HEK293 (cell line): Measurements from ENCODE around the gene CSNK1G3.

Experiments used
- CTCF ChIA-PET: fragments of 350-600 bp; formaldehyde crosslinking; extraction: SDS; loops from one replicate; lab custom pipeline; 2021; ENCODE audit warnings: antibody characterized with exemption; lab: Yijun Ruan, JAX
- POLR2A ChIA-PET: fragments of 300-600 bp; formaldehyde crosslinking; extraction: SDS; loops from one replicate; lab custom pipeline; 2020; ENCODE audit warnings: antibody characterized with exemption, inconsistent platforms; lab: Yijun Ruan, JAX
- H3K27ac ChIP-seq: fragments of 200-500 bp; sonication (Bioruptor generic); 2 replicates; pipeline ENCODE4 v1.5.1; 2014; ENCODE audit warnings: low read depth, low read length, control low read depth, inconsistent platforms; ENCODE audit errors: extremely low read depth
- H3K36me3 ChIP-seq, 2 experiments: fragments of 200-500 bp in 1 of 2; sonication (Bioruptor generic) in 1 of 2; 1 replicate in 1 of 2; 2 replicates in 1 of 2; pipeline ENCODE4 v1.5.1; 2014 to 2017; ENCODE audit warnings: inconsistent platforms in 2 of 2, low read length in 2 of 2; ENCODE audit not compliant: control insufficient read depth in 2 of 2, insufficient read depth in 1 of 2
- H3K4me1 ChIP-seq: fragments of 200-500 bp; sonication (Bioruptor generic); 2 replicates; pipeline ENCODE4 v1.5.1; 2014; ENCODE audit warnings: mild to moderate bottlenecking, low read length, inconsistent platforms; ENCODE audit not compliant: control insufficient read depth, insufficient read depth
- H3K4me3 ChIP-seq: 2 replicates; pipeline ENCODE4 v1.5.1; 2011; ENCODE audit warnings: low read depth, mild to moderate bottlenecking, control low read depth, low read length, moderate library complexity
- H3K9me3 ChIP-seq: fragments of 200-500 bp; sonication (Bioruptor generic); 2 replicates; pipeline ENCODE4 v1.5.1; 2014; ENCODE audit warnings: low read depth, low read length, inconsistent platforms; ENCODE audit not compliant: control insufficient read depth, insufficient read depth
- GFI1B ChIP-seq: fragments of 450-650 bp; formaldehyde crosslinking; IDR thresholded peaks from 2 replicates; pipeline ENCODE4 v1.5.1; 2016; ENCODE audit warnings: missing biosample characterization, missing genetic modification characterization
- KLF9 ChIP-seq: fragments of 450-650 bp; formaldehyde crosslinking; IDR thresholded peaks from 2 replicates; pipeline ENCODE4 v1.5.1; 2016; ENCODE audit warnings: missing biosample characterization, missing genetic modification characterization, low read depth
- MYNN ChIP-seq: fragments of 450-650 bp; formaldehyde crosslinking; IDR thresholded peaks from 2 replicates; pipeline ENCODE4 v1.5.1; 2016; ENCODE audit warnings: missing biosample characterization, missing genetic modification characterization, borderline replicate concordance
- OVOL3 ChIP-seq: fragments of 450-650 bp; formaldehyde crosslinking; IDR thresholded peaks from 2 replicates; pipeline ENCODE4 v1.5.1; 2016; ENCODE audit warnings: missing biosample characterization, missing genetic modification characterization
- RBAK ChIP-seq: fragments of 450-650 bp; formaldehyde crosslinking; IDR thresholded peaks from 2 replicates; pipeline ENCODE4 v1.5.1; 2016; ENCODE audit warnings: missing biosample characterization, missing genetic modification characterization
- SP7 ChIP-seq: fragments of 450-650 bp; formaldehyde crosslinking; IDR thresholded peaks from 2 replicates; pipeline ENCODE4 v1.5.1; 2016; ENCODE audit warnings: missing biosample characterization, missing genetic modification characterization
- TRIM28 ChIP-seq: IDR thresholded peaks from 2 replicates; pipeline ENCODE4 v1.6.1; 2011; ENCODE audit warnings: low read length, control low read depth, borderline replicate concordance
- ZBTB48 ChIP-seq: fragments of 450-650 bp; formaldehyde crosslinking; IDR thresholded peaks from 2 replicates; pipeline ENCODE4 v1.5.1; 2016; ENCODE audit warnings: missing biosample characterization, missing genetic modification characterization
- ZFHX2 ChIP-seq: fragments of 450-650 bp; formaldehyde crosslinking; conservative IDR thresholded peaks from 2 replicates; pipeline ENCODE4 v1.5.1; 2016; ENCODE audit warnings: missing biosample characterization, missing genetic modification characterization
- ZNF146 ChIP-seq: fragments of 450-650 bp; formaldehyde crosslinking; IDR thresholded peaks from 2 replicates; pipeline ENCODE4 v1.5.1; 2016; ENCODE audit warnings: missing biosample characterization, missing genetic modification characterization
- ZNF214 ChIP-seq: fragments of 450-650 bp; formaldehyde crosslinking; IDR thresholded peaks from 2 replicates; pipeline ENCODE4 v1.5.1; 2017; ENCODE audit warnings: missing biosample characterization, mild to moderate bottlenecking, missing genetic modification characterization, borderline replicate concordance
- ZNF239 ChIP-seq: fragments of 450-650 bp; formaldehyde crosslinking; IDR thresholded peaks from 2 replicates; pipeline ENCODE4 v1.5.1; 2016; ENCODE audit warnings: missing biosample characterization, missing genetic modification characterization
- ZNF391 ChIP-seq: fragments of 450-650 bp; formaldehyde crosslinking; IDR thresholded peaks from 2 replicates; pipeline ENCODE4 v1.5.1; 2016; ENCODE audit warnings: low read depth, missing biosample characterization, missing genetic modification characterization, borderline replicate concordance
- ZNF433 ChIP-seq: fragments of 450-650 bp; formaldehyde crosslinking; IDR thresholded peaks from 2 replicates; pipeline ENCODE4 v1.5.1; 2016; ENCODE audit warnings: missing biosample characterization, missing genetic modification characterization, low read depth
- ZNF48 ChIP-seq: fragments of 450-650 bp; formaldehyde crosslinking; IDR thresholded peaks from 2 replicates; pipeline ENCODE4 v1.5.1; 2016; ENCODE audit warnings: missing biosample characterization, missing genetic modification characterization
- ZNF544 ChIP-seq: fragments of 450-650 bp; formaldehyde crosslinking; IDR thresholded peaks from 2 replicates; pipeline ENCODE4 v1.5.0; 2017; ENCODE audit warnings: missing biosample characterization, missing genetic modification characterization
- ZNF600 ChIP-seq: fragments of 450-650 bp; formaldehyde crosslinking; IDR thresholded peaks from 2 replicates; pipeline ENCODE4 v1.5.1; 2016; ENCODE audit warnings: missing biosample characterization, missing genetic modification characterization
- ZNF677 ChIP-seq: fragments of 450-650 bp; IDR thresholded peaks from 2 replicates; pipeline ENCODE4 v1.5.0; 2018; ENCODE audit warnings: missing biosample characterization, mild to moderate bottlenecking, missing genetic modification characterization, moderate library complexity
- ZNF707 ChIP-seq: fragments of 450-650 bp; formaldehyde crosslinking; IDR thresholded peaks from 2 replicates; pipeline ENCODE4 v1.5.1; 2016; ENCODE audit warnings: missing biosample characterization, missing genetic modification characterization
- ZSCAN23 ChIP-seq: fragments of 450-650 bp; formaldehyde crosslinking; IDR thresholded peaks from 2 replicates; pipeline ENCODE4 v1.5.1; 2016; ENCODE audit warnings: missing biosample characterization, missing genetic modification characterization
- TF ChIP-seq, protein P1 (sequence below): fragments of 450-650 bp; formaldehyde crosslinking; IDR thresholded peaks from 2 replicates; pipeline ENCODE4 v1.5.1; 2016; ENCODE audit warnings: missing biosample characterization, missing genetic modification characterization
- TF ChIP-seq, protein P2 (sequence below): fragments of 450-650 bp; formaldehyde crosslinking; IDR thresholded peaks from 2 replicates; pipeline ENCODE4; 2016; ENCODE audit warnings: missing biosample characterization, missing genetic modification characterization
- TF ChIP-seq, protein P3 (sequence below): fragments of 450-650 bp; formaldehyde crosslinking; IDR thresholded peaks from 2 replicates; pipeline ENCODE4 v1.5.1; 2016; ENCODE audit warnings: missing biosample characterization, missing genetic modification characterization, low read depth
- TF ChIP-seq, protein P4 (sequence below): fragments of 450-650 bp; formaldehyde crosslinking; IDR thresholded peaks from 2 replicates; pipeline ENCODE4 v1.5.1; 2017; ENCODE audit warnings: missing biosample characterization, missing genetic modification characterization

The CSNK1G3 gene

DNA sequence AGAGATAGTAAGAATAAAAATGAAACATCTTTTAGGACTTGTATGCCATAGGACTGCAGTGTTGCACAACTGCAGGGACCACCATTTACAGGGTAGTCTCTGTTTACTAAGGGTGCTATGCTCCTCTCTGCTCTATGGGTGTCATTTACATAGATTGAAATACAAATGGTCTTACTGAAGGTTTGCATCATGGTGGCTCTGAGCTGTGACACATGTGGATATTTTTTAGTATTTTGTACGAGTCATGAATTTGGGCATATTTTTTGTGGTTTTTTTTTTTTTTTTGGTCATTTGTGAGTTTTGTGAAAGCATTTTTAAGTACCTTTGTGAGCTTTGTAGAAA is 47.4 kb downstream of the CSNK1G3 start:
- Histone ChIP-seq H3K9me3 (no peaks in the 10 kb centered on the region), H3K27ac (no peak overlapping the region), H3K4me3 (no peak overlapping the region), H3K4me1 (no peaks in the 10 kb centered on the region), H3K36me3 (no peaks in the 10 kb centered on the region)
- ChIA-PET POLR2A (no interaction called here), CTCF (no interaction called here)
- TF ChIP-seq MYNN = no peak
- no peak for TF ChIP-seq ZNF677
- TF ChIP-seq ZNF146 (tag by site-specific recombination) = no peak
- no peak for TF ChIP-seq ZNF48 (tag by site-specific recombination)
- no peak for TF ChIP-seq ZNF391 (tag by site-specific recombination)
- no peak for TF ChIP-seq GFI1B
- no peak for TF ChIP-seq ZBTB48 (tag by site-specific recombination)
- TF ChIP-seq RBAK (tag by site-specific recombination) = no peak
- TF ChIP-seq, protein P1, sequence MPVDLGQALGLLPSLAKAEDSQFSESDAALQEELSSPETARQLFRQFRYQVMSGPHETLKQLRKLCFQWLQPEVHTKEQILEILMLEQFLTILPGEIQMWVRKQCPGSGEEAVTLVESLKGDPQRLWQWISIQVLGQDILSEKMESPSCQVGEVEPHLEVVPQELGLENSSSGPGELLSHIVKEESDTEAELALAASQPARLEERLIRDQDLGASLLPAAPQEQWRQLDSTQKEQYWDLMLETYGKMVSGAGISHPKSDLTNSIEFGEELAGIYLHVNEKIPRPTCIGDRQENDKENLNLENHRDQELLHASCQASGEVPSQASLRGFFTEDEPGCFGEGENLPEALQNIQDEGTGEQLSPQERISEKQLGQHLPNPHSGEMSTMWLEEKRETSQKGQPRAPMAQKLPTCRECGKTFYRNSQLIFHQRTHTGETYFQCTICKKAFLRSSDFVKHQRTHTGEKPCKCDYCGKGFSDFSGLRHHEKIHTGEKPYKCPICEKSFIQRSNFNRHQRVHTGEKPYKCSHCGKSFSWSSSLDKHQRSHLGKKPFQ = no peak
- no peak for TF ChIP-seq ZNF214
- no peak for TF ChIP-seq ZFHX2 (tag by site-specific recombination)
- TF ChIP-seq, protein P2, sequence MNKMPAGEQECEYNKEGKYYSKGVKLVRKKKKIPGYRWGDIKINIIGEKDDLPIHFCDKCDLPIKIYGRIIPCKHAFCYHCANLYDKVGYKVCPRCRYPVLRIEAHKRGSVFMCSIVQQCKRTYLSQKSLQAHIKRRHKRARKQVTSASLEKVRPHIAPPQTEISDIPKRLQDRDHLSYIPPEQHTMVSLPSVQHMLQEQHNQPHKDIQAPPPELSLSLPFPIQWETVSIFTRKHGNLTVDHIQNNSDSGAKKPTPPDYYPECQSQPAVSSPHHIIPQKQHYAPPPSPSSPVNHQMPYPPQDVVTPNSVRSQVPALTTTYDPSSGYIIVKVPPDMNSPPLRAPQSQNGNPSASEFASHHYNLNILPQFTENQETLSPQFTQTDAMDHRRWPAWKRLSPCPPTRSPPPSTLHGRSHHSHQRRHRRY (tag by site-specific recombination) = no peak
- no peak for TF ChIP-seq ZNF600 (tag by site-specific recombination)
- no peak for TF ChIP-seq ZNF433 (tag by site-specific recombination)
- TF ChIP-seq, protein P3, sequence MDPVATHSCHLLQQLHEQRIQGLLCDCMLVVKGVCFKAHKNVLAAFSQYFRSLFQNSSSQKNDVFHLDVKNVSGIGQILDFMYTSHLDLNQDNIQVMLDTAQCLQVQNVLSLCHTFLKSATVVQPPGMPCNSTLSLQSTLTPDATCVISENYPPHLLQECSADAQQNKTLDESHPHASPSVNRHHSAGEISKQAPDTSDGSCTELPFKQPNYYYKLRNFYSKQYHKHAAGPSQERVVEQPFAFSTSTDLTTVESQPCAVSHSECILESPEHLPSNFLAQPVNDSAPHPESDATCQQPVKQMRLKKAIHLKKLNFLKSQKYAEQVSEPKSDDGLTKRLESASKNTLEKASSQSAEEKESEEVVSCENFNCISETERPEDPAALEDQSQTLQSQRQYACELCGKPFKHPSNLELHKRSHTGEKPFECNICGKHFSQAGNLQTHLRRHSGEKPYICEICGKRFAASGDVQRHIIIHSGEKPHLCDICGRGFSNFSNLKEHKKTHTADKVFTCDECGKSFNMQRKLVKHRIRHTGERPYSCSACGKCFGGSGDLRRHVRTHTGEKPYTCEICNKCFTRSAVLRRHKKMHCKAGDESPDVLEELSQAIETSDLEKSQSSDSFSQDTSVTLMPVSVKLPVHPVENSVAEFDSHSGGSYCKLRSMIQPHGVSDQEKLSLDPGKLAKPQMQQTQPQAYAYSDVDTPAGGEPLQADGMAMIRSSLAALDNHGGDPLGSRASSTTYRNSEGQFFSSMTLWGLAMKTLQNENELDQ = no peak
- no peak for TF ChIP-seq ZNF707

DNA sequence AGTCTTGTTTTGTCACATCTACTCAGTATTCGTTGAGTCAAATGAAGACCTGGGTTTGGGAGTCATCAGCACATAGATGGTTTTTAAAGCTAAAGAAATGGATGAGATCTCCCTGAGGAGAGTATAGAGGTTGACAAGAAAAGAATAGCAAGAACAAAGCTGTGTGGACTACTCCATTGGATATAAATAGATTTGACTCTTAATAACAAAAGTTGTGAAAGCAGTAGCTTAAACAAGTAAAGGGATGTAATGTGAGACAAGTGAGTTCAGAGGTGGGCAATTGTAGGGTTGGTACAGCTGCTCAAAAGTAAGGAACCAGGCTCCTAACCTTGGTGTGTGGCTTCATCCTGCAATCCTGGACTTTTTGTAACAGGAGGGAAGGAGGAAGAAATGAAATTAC is 49.3 kb downstream of the CSNK1G3 start:
- Histone ChIP-seq H3K36me3 (no peaks in the 10 kb centered on the region), H3K27ac (no peak overlapping the region), H3K9me3 (no peaks in the 10 kb centered on the region), H3K4me1 (no peaks in the 10 kb centered on the region), H3K4me3 (no peak overlapping the region)
- TF ChIP-seq KLF9 (no peak), ZNF544 (no peak), ZSCAN23 (tag by site-specific recombination) (no peak), SP7 (tag by site-specific recombination) (no peak), OVOL3 (tag by site-specific recombination) (no peak), ZNF239 (tag by site-specific recombination) (no peak), TRIM28 (no peak)
- TF ChIP-seq, protein P4, sequence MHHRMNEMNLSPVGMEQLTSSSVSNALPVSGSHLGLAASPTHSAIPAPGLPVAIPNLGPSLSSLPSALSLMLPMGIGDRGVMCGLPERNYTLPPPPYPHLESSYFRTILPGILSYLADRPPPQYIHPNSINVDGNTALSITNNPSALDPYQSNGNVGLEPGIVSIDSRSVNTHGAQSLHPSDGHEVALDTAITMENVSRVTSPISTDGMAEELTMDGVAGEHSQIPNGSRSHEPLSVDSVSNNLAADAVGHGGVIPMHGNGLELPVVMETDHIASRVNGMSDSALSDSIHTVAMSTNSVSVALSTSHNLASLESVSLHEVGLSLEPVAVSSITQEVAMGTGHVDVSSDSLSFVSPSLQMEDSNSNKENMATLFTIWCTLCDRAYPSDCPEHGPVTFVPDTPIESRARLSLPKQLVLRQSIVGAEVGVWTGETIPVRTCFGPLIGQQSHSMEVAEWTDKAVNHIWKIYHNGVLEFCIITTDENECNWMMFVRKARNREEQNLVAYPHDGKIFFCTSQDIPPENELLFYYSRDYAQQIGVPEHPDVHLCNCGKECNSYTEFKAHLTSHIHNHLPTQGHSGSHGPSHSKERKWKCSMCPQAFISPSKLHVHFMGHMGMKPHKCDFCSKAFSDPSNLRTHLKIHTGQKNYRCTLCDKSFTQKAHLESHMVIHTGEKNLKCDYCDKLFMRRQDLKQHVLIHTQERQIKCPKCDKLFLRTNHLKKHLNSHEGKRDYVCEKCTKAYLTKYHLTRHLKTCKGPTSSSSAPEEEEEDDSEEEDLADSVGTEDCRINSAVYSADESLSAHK (tag by site-specific recombination) = no peak
- POLR2A ChIA-PET = no interaction called here
- CTCF ChIA-PET = no interaction called here
